CD14-positive monocyte (primary cell): ENCODE results near the gene C2orf76. TPM values are rescaled to one million over a fixed set of nuclear protein-coding genes. Genes with fewer than 3 reads are reported as not detected.

Experiments
- DNase-seq, 3 donors: peaks; one replicate each; pipeline ENCODE4 v3.0.0-alpha.2; 2011 to 2022
- H2AFZ ChIP-seq: 2 replicates; pipeline ENCODE4 v1.6.0; 2012; ENCODE audit warnings: mild to moderate bottlenecking, low read depth, low read length, inconsistent platforms; ENCODE audit not compliant: insufficient read depth, poor library complexity, severe bottlenecking
- H3K27ac ChIP-seq, 2 donors: 1 replicate in 1 of 2; 2 replicates in 1 of 2; pipeline ENCODE4 v1.5.1; 2012 to 2013; ENCODE audit warnings: low read length in 2 of 2, control low read depth in 1 of 2, inconsistent platforms in 1 of 2, low read depth in 1 of 2, mild to moderate bottlenecking in 1 of 2
- H3K27me3 ChIP-seq, 2 donors: one replicate each; pipeline versions ENCODE4 v1.6.0 to v1.6.1; 2011 to 2013; ENCODE audit warnings: low read length in 2 of 2; ENCODE audit not compliant: control insufficient read depth in 2 of 2, insufficient read depth in 2 of 2
- H3K36me3 ChIP-seq, 2 donors: replicated peaks in 1 of 2; 1 replicate in 1 of 2; 2 replicates in 1 of 2; pipeline versions ENCODE4 v1.5.1 to v1.6.1; 2012 to 2013; ENCODE audit warnings: low read length in 2 of 2, control low read depth in 1 of 2, inconsistent platforms in 1 of 2, mild to moderate bottlenecking in 1 of 2; ENCODE audit not compliant: insufficient read depth in 2 of 2, control insufficient read depth in 1 of 2
- H3K4me1 ChIP-seq, 2 donors: 1 replicate in 1 of 2; 2 replicates in 1 of 2; pipeline versions ENCODE4 v1.5.1 to v1.6.1; 2012 to 2013; ENCODE audit warnings: low read length in 2 of 2, control low read depth in 1 of 2, inconsistent platforms in 1 of 2, mild to moderate bottlenecking in 1 of 2, moderate library complexity in 1 of 2; ENCODE audit not compliant: insufficient read depth in 2 of 2, control insufficient read depth in 1 of 2
- H3K4me2 ChIP-seq: replicated peaks from 2 replicates; pipeline ENCODE3; 2012; ENCODE audit warnings: low read length, moderate library complexity, mild to moderate bottlenecking; ENCODE audit not compliant: poor library complexity, severe bottlenecking; ENCODE audit errors: extremely low read depth
- H3K4me3 ChIP-seq, 3 experiments: fragments of 200-600 bp in 1 of 3; sonication (generic) in 1 of 3; replicated peaks in 1 of 3; 1 replicate in 2 of 3; 2 replicates in 1 of 3; pipeline ENCODE4 v1.5.1; 2011 to 2013; ENCODE audit warnings: low read length in 3 of 3, mild to moderate bottlenecking in 3 of 3, control low read depth in 2 of 3, low read depth in 2 of 3, inconsistent platforms in 1 of 3, moderate library complexity in 1 of 3
- H3K79me2 ChIP-seq: 2 replicates; pipeline ENCODE4 v1.6.0; 2012; ENCODE audit warnings: mild to moderate bottlenecking, control low read depth, inconsistent platforms, low read length, moderate library complexity; ENCODE audit not compliant: insufficient read depth
- H3K9ac ChIP-seq: 2 replicates; pipeline ENCODE4 v1.6.0; 2017; ENCODE audit warnings: low read length, mild to moderate bottlenecking; ENCODE audit not compliant: insufficient read depth, poor library complexity, severe bottlenecking
- H3K9me3 ChIP-seq, 2 donors: replicated peaks in 1 of 2; 1 replicate in 1 of 2; 2 replicates in 1 of 2; pipeline versions ENCODE4 v1.5.1 to v1.6.1; 2012 to 2013; ENCODE audit warnings: low read length in 2 of 2, control low read depth in 1 of 2; ENCODE audit not compliant: control insufficient read depth in 1 of 2, insufficient read depth in 1 of 2
- H4K20me1 ChIP-seq: 2 replicates; pipeline ENCODE4 v1.6.0; 2012; ENCODE audit warnings: mild to moderate bottlenecking, low read length, control low read depth, moderate library complexity; ENCODE audit not compliant: insufficient read depth
- H3K27ac Mint-ChIP-seq, 7 donors: one replicate each; pipeline ENCODE4 v1.8.0; 2020; ENCODE audit warnings: mild to moderate bottlenecking in 7 of 7, mixed read lengths in 7 of 7, moderate library complexity in 6 of 7, inconsistent platforms in 2 of 7
- H3K27me3 Mint-ChIP-seq, 3 donors: one replicate each; pipeline ENCODE4 v1.8.0; 2021 to 2022; ENCODE audit warnings: low read depth in 3 of 3, mild to moderate bottlenecking in 3 of 3, mixed read lengths in 3 of 3, moderate library complexity in 3 of 3, inconsistent platforms in 1 of 3
- H3K36me3 Mint-ChIP-seq, 2 donors: one replicate each; pipeline ENCODE4 v1.8.0; 2020; ENCODE audit warnings: mixed read lengths in 2 of 2, inconsistent platforms in 1 of 2, mild to moderate bottlenecking in 1 of 2
- H3K4me1 Mint-ChIP-seq: one replicate; pipeline ENCODE4 v1.8.0; 2020; ENCODE audit warnings: mild to moderate bottlenecking, mixed read lengths
- H3K4me3 Mint-ChIP-seq, 2 donors: one replicate each; pipeline ENCODE4 v1.8.0; 2020; ENCODE audit warnings: mild to moderate bottlenecking in 2 of 2, mixed read lengths in 2 of 2, moderate library complexity in 1 of 2
- H3K9me3 Mint-ChIP-seq, 7 donors: one replicate each; pipeline ENCODE4 v1.8.0; 2020 to 2022; ENCODE audit warnings: mixed read lengths in 7 of 7, mild to moderate bottlenecking in 6 of 7, moderate library complexity in 6 of 7, inconsistent platforms in 2 of 7
- CTCF ChIP-seq: fragments of 200-600 bp; IDR thresholded peaks from one replicate; pipeline ENCODE4 v1.8.0; 2022; ENCODE audit warnings: antibody characterized with exemption, mild to moderate bottlenecking
- WGBS: methylation state at CpG from one replicate; pipeline ENCODE4 v1.1.5; 2013; ENCODE audit warnings: missing lambda C conversion rate; ENCODE audit not compliant: insufficient coverage; 5-methylcytosine and 5-hydroxymethylcytosine counted together
- intact Hi-C, 2 donors: fragments of 100-400 bp; cut with micrococcal nuclease; formaldehyde crosslinking; loops; one replicate each; pipeline versions ENCODE4 v1.15.0 to v1.15.1; 2023
- polyA plus RNA-seq, 3 donors: library from polyadenylated mRNA; depleted of rRNA in 1 of 3; unstranded in 2 of 3; stranded (reverse) in 1 of 3; fragments of 300-500 nt in 2 of 3; fragments of >200 nt in 1 of 3; fragmentation: Illumina TruSeq in 2 of 3; gene quantifications; 1 replicate in 2 of 3; 2 replicates in 1 of 3; pipeline ENCODE4 v1.2.3, GENCODE V29; 2012 to 2021

The C2orf76 gene
- polyA plus RNA-seq, 3 donors = 9.7 to 32.5 (median 31.0) TPM

- TF ChIP-seq CTCF = no peak
- H3K9ac ChIP-seq = no peak overlapping the region
- 100% methylated on average over 3 of the region's 6 CpGs for WGBS
These were observed 1.8 kb downstream of the C2orf76 start for GRCh38 chr2:119364798-119365197.

GRCh38 chr2:119360423-119360966 is 6.1 kb downstream of the C2orf76 start:
- WGBS = no CpG with 5 or more reads among the region's 2 CpGs
- Histone ChIP-seq H3K4me2 (no peak overlapping the region), H3K9me3 (no peaks in the 10 kb centered on the region), H4K20me1 (no peaks in the 10 kb centered on the region), H3K36me3 (no peaks in the 10 kb centered on the region), H3K9ac (no peak overlapping the region), H3K4me3 (no peak overlapping the region), H2AFZ (no peak overlapping the region), H3K27me3 (no peaks in the 10 kb centered on the region), H3K4me1 (peaks cover 9 to 24% of the 10 kb centered on the region in 2 donors), H3K27ac (no peak overlapping the region), H3K79me2 (peaks cover 18% of the 10 kb centered on the region)
- H3K4me3 Mint-ChIP-seq = no peak overlapping the region
- peaks cover 0 to 2% of the 10 kb centered on the region in 2 donors for H3K36me3 Mint-ChIP-seq
- no peaks in the 10 kb centered on the region for H3K9me3 Mint-ChIP-seq
- intact Hi-C loops = loop anchor here in 1 of 2 donors (10.0 kb wide), 1 partner anchor 386 kb away; no protein-coding TSS in a partner anchor
- H3K27me3 Mint-ChIP-seq = peaks cover 0 to 3% (median 0%) of the 10 kb centered on the region in 3 donors
- peaks cover 33% of the 10 kb centered on the region for H3K4me1 Mint-ChIP-seq
- TF ChIP-seq CTCF = no peak
- H3K27ac Mint-ChIP-seq = no peak overlapping the region
- DNase-seq = no peak

More at GRCh38 chr2:119364798-119365197, 1.8 kb downstream of the C2orf76 start:
- Histone ChIP-seq H3K27me3 (no peaks in the 10 kb centered on the region), H3K4me3 (no peak overlapping the region), H4K20me1 (peaks cover 24% of the 10 kb centered on the region), H3K36me3 (peaks cover 12 to 18% of the 10 kb centered on the region in 2 donors), H3K79me2 (peaks cover 56% of the 10 kb centered on the region), H2AFZ (no peak overlapping the region), H3K4me1 (peaks cover 26 to 37% of the 10 kb centered on the region in 2 donors), H3K4me2 (no peak overlapping the region), H3K9me3 (no peaks in the 10 kb centered on the region), H3K27ac (no peak overlapping the region)
- intact Hi-C loops = loop anchor here in 1 of 2 donors (10.0 kb wide), 1 partner anchor 390 kb away; no protein-coding TSS in a partner anchor
- no peak overlapping the region for H3K4me3 Mint-ChIP-seq
- H3K36me3 Mint-ChIP-seq = peaks cover 12 to 19% of the 10 kb centered on the region in 2 donors
- no peak for DNase-seq
- peaks cover 48% of the 10 kb centered on the region for H3K4me1 Mint-ChIP-seq
- peaks cover 0 to 2% (median 0%) of the 10 kb centered on the region in 3 donors for H3K27me3 Mint-ChIP-seq
- peaks cover 0 to 2% (median 0%) of the 10 kb centered on the region in 7 donors for H3K9me3 Mint-ChIP-seq
- H3K27ac Mint-ChIP-seq = peak overlapping the region in 1 of 7 donors; percentile 75
